VCaP (cell line): ENCODE results near the gene CLEC20A.

ENCODE experiments used
- H3K27ac ChIP-seq: fragments of 450-650 bp; 2 replicates; pipeline ENCODE4 v1.5.1; 2017
- CTCF ChIP-seq: fragments of 450-650 bp; conservative IDR thresholded peaks from 2 replicates; pipeline ENCODE4 v1.5.1; 2017; ENCODE audit warnings: mild to moderate bottlenecking, moderate library complexity

CLEC20A gene

DNA sequence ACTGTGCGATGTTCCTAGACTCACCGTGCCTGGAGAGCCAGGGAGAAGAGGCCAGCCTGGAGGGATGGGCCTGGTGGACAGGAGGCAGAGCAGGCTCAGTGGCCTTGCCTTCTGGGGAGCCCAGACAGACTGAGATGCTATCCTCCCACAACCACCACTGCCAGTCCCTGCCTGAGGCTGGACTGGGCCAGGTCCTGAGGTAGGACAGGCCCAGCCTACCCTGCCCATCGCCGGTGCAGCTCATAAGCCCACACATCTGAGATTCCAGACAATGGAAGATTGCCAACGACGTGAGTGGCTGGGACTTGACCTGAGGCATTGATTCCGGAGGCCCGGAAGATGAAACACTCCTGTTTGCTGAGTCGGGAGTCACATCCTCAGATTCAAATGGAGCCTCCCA is 5.8 kb downstream of the CLEC20A start:
- TF ChIP-seq CTCF: no peak
- H3K27ac ChIP-seq: no peak overlapping the region

DNA sequence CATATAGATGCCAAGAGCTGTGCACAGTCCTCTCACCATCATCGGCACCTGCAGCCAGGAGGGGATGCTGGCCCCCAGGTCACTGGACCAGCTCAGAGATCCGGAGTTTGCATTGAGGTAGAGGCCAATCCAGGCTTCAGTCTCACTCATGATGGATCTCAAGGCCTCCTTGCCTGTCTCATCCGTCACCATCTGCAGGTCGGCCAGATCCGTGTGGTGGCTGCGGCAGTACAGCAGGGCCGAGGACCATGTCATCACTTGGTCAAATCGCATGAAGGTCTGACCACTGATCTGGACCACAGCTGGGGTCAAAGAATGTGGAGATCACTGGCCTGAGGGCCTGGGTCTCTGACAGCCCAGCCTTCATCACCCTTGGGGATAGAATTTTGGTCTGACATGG is 6.6 kb downstream of the CLEC20A start:
- no peak overlapping the region for H3K27ac ChIP-seq
- no peak for TF ChIP-seq CTCF

DNA sequence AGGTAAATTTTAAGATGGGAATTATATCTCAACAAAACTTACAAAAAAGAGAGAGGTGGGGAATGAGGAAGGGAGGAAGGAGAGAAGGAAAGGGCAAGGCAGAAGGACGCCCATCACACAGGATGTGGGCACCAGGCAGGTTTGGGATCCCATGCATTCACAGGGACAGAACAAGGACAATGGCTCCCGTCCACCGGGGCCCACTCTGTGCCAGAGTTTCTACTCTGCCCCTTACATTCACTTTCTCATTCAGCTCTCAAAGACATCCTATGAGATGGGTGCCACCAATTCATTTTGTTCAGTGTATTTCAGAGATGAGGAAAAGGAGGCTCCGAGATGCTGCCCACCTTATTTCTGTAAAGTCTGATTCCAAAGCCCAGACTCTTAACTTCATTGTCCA is 7.4 kb downstream of the CLEC20A start:
- no peak overlapping the region for H3K27ac ChIP-seq
- no peak for TF ChIP-seq CTCF

GRCh38 chr1:178488393-178488792 is 8.4 kb downstream of the CLEC20A start:
- no peak overlapping the region for H3K27ac ChIP-seq
- no peak for TF ChIP-seq CTCF

DNA sequence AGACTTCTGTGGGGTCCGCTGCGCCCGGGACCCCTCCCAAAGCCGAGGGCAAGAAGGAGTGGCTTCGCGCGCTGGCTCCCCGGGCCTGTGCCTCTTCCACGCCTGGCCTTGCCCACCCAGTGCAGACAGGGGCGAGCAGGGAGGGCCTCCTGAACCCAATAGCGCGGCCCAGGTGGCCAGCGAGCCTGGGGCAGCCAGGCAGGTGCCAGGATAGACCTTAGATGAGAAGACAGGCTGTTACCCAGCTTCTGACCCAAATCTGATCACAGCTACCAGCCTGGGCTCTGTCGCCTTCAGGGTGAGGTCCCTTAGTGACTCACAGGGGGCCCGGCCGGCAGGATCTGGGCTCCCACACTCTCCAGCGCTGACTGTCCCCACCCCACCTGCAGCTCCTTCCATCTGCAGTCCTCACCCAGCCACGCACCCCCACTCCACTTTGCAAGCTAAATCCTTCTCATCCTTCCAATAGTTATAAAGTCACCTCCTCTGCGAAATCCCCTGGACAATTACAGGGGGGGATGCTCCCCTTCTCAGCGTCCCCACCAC is 9.6 kb downstream of the CLEC20A start:
- no peak overlapping the region for H3K27ac ChIP-seq
- no peak for TF ChIP-seq CTCF

DNA sequence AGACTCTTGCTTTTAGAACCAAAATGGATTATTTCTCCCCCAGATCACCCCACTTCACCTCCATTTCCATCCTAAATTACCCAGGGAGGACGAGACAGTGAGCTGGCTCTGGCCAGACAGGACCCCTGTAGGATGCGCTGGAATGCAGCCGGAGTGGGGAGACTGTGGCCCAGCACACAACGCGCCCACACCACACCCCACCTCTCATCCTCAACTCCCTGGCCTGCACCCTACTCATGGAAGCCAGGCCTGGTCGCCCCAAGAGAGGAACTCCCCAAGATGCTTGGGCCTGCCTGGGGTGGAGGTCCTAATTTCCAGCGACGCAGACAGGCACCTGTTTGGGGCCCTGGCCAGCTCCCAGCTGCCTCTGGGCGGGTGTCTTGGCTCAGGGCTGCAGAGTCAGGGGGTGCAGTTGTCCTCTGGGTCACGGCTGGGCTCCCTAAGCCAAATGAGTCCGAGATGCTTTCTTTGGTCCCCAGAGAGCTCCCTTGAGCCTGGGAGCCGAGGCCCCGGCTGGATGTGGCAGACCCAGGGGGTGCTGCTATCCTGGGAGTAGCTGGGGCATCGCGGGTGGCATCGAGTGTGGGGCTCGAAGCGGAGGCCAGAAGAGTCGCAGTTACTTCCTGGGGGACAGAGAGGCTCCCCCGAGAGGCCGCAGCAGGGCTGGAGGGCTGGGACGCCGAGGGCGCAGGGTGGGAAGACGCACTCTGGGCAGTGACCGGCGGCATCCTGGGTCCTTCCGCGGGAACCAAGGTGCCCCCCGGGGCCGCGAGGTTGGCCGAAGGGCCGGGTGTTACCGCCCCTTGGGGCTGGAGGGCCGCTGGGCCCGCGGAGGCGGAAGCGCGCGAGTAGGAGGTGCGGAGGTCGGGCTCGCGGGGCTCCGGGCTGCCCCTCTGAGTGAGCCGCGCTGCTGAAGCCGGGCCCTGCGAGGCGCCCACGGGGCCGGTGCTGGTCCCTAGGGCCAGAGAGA is 10.4 kb downstream of the CLEC20A start:
- TF ChIP-seq CTCF: no peak
- no peak overlapping the region for H3K27ac ChIP-seq

DNA sequence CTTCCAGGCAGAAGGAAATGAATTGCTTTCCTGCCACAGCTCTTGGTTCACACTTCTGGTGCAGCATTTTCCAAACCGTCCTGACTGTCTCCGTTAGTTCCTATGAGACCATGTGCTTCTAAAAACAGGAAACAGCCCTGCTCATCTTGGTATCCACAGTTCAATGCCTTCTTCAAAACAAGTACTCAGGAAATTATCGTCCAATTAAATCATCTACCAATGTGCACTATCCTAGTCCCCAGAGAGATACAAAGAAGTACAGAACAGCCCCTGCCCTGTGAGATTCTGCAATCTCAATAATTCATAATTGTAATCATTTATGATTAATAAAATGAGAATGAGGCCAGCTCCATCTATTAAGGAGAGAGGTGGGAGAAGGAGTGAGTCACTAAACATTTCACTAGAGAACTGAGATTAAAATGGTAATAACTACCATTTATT is 11.2 kb downstream of the CLEC20A start:
- no peak for TF ChIP-seq CTCF
- H3K27ac ChIP-seq: no peak overlapping the region
